ENCODE measurements around the gene DCAKD. TPM values are rescaled to one million over a fixed set of nuclear protein-coding genes. Genes with fewer than 3 reads are reported as not detected.

The DCAKD gene
- total and polyA plus RNA-seq, 2 donors (not counting 3 experiments of a cell fraction or from before 2014, with no cell fraction given): 30.8 to 36.5 TPM

DNA sequence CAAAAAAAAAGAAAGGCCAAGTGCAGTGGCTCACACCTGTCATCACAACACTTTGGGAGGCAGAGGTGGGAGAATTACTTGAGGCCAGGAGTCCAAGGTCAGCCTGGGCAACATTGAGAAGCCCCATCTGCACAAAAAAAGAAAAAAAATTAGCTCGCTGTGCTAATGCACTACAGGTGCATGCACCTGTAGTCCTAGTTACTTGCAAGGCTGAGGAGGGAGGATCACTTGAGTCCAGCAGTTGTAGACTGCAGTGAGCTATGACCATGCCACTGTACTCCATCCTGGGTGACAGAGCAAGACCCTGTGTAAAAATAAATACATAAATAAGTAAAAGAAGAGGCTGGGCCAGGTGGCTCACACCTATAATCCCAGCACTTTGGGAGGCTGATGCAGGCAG lies 39.7 kb downstream of the DCAKD start:
- dilution Hi-C loops (cut with MboI; ENCODE audit: extremely low pct_ligation_motif_present, low sequenced_read_pairs): no loop called here
- no peaks in the 10 kb centered on the region for H4K20me1 ChIP-seq (replicated peaks; ENCODE audit: control insufficient read depth, extremely low read depth, insufficient read depth, low read length)
- no peak overlapping the region for H3K9ac ChIP-seq (replicated peaks; ENCODE audit: extremely low read depth, insufficient read depth, low read length)
- no peak for DNase-seq (ENCODE audit: low read depth, low spot score)
- POLR2A ChIA-PET: no interaction called here
- no peak overlapping the region for H3K27ac ChIP-seq (ENCODE audit: insufficient read depth, low read depth, low read length)
- BruUV-seq (replicated peaks): no TSS peak
- no peaks in the 10 kb centered on the region for H3K36me3 ChIP-seq (ENCODE audit: control insufficient read depth in 2 of 2, extremely low read depth in 1 of 2, insufficient read depth in 2 of 2, low read length in 2 of 2)
- no peaks in the 10 kb centered on the region for H3K9me1 ChIP-seq (replicated peaks; ENCODE audit: control insufficient read depth, extremely low read depth, insufficient read depth, low read length)
- CTCF ChIA-PET: interaction anchor here (1.0 to 1.8 kb wide), 4 partner anchors 9 to 124 kb away, joined by 3 to 7 read pairs (median 4); partner anchors contain the start of genes ACBD4 and C1QL1
- peaks cover 0 to 4% of the 10 kb centered on the region in 2 experiments for H3K27me3 ChIP-seq (ENCODE audit: control insufficient read depth in 2 of 2, insufficient read depth in 2 of 2, low read length in 2 of 2)
- no peaks in the 10 kb centered on the region for H3K4me1 ChIP-seq (ENCODE audit: control insufficient read depth, extremely low read depth, insufficient read depth, low read length)
- H3K4me2 ChIP-seq (ENCODE audit: insufficient read depth, low read length): no peak overlapping the region
- H3K9me3 ChIP-seq (replicated peaks; ENCODE audit: control insufficient read depth, insufficient read depth, low read length): no peaks in the 10 kb centered on the region
- TF ChIP-seq FOS (IDR thresholded peaks at IDR 0.05; ENCODE audit: borderline replicate concordance, insufficient read depth, low read length) (no peak), EZH2 (IDR thresholded peaks at IDR 0.05; ENCODE audit: borderline replicate concordance, low read depth, low read length, severe bottlenecking) (no peak), GATA2 (IDR thresholded peaks at IDR 0.05; ENCODE audit: insufficient read depth, insufficient read length, low read depth, low read length) (no peak), POLR2AphosphoS5 (IDR thresholded peaks at IDR 0.05; ENCODE audit: insufficient read depth, low read depth, low read length) (no peak), POLR2A (IDR thresholded peaks at IDR 0.05; ENCODE audit: low read depth, low read length) (no peak), MYC (IDR thresholded peaks at IDR 0.05; ENCODE audit: low read depth, low read length) (no peak), JUN (IDR thresholded peaks at IDR 0.05; ENCODE audit: borderline replicate concordance, insufficient read depth, insufficient read length, low read depth) (no peak)
- TF ChIP-seq, protein P1, sequence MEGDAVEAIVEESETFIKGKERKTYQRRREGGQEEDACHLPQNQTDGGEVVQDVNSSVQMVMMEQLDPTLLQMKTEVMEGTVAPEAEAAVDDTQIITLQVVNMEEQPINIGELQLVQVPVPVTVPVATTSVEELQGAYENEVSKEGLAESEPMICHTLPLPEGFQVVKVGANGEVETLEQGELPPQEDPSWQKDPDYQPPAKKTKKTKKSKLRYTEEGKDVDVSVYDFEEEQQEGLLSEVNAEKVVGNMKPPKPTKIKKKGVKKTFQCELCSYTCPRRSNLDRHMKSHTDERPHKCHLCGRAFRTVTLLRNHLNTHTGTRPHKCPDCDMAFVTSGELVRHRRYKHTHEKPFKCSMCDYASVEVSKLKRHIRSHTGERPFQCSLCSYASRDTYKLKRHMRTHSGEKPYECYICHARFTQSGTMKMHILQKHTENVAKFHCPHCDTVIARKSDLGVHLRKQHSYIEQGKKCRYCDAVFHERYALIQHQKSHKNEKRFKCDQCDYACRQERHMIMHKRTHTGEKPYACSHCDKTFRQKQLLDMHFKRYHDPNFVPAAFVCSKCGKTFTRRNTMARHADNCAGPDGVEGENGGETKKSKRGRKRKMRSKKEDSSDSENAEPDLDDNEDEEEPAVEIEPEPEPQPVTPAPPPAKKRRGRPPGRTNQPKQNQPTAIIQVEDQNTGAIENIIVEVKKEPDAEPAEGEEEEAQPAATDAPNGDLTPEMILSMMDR (IDR thresholded peaks at IDR 0.05; ENCODE audit: extremely low read depth in 1 of 2, insufficient read depth in 1 of 2, low read depth in 1 of 2, low read length in 2 of 2): no peak
- TF ChIP-seq, protein P2, sequence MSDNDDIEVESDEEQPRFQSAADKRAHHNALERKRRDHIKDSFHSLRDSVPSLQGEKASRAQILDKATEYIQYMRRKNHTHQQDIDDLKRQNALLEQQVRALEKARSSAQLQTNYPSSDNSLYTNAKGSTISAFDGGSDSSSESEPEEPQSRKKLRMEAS (IDR thresholded peaks at IDR 0.05; ENCODE audit: insufficient read depth, insufficient read length): no peak
- H3K79me2 ChIP-seq (ENCODE audit: control insufficient read depth, insufficient read depth, low read length): no peaks in the 10 kb centered on the region
- no peak for FAIRE-seq
- intact Hi-C loops (cut with micrococcal nuclease): no loop called here
- H2AFZ ChIP-seq (ENCODE audit: low read depth, low read length): no peak overlapping the region
- no peak overlapping the region for H3K4me3 ChIP-seq (replicated peaks in 1 of 3; ENCODE audit: insufficient read depth in 1 of 3, low read depth in 1 of 3, low read length in 3 of 3)
